ENCODE data around the gene PCBD2.
"Not testable (repeated sequence)": the region's sequence is repeated elsewhere in the genome, so short reads cannot be mapped to it uniquely, and the experiment has no call there.

PCBD2 gene

GRCh38 chr5:134904610-134905245 is at the start of gene PCBD2:
TSS of gene PCBD2 (plus strand) at chr5:134905131. CDS start at chr5:134905140, 9 bp downstream.
- peak; percentile 94 for DNase-seq

- DNase-seq = not testable (repeated sequence)
Observed at GRCh38 chr5:134856465-134856864, 48.5 kb upstream of the PCBD2 start.

GRCh38 chr5:134857401-134857800 is 47.5 kb upstream of the PCBD2 start:
- no peak for DNase-seq

- DNase-seq = no peak
Observed at GRCh38 chr5:134864707-134865106, 40.2 kb upstream of the PCBD2 start.

- no peak for DNase-seq
Observed at GRCh38 chr5:134873494-134873893, 31.4 kb upstream of the PCBD2 start.

- DNase-seq = peak; percentile 93
Observed at GRCh38 chr5:134873987-134874830, 30.7 kb upstream of the PCBD2 start, which contains the start of gene TXNDC15. TSS of gene TXNDC15 (plus strand) at chr5:134874371. CDS start at chr5:134874428, 57 bp downstream.

GRCh38 chr5:134874831-134875655 is 29.9 kb upstream of the PCBD2 start:
- peak; percentile 90 for DNase-seq

GRCh38 chr5:134877159-134877558 is 27.8 kb upstream of the PCBD2 start:
- no peak for DNase-seq

GRCh38 chr5:134878403-134878802 is 26.5 kb upstream of the PCBD2 start:
- DNase-seq = no peak

- DNase-seq = no peak
Observed at GRCh38 chr5:134879456-134879855, 25.5 kb upstream of the PCBD2 start.

GRCh38 chr5:134880937-134881336 is 24.0 kb upstream of the PCBD2 start:
- DNase-seq = not testable (repeated sequence)

- not testable (repeated sequence) for DNase-seq
Observed at GRCh38 chr5:134881711-134882110, 23.2 kb upstream of the PCBD2 start.

- DNase-seq = no peak
Observed at GRCh38 chr5:134887593-134888159, 17.3 kb upstream of the PCBD2 start.

GRCh38 chr5:134889335-134889734 is 15.6 kb upstream of the PCBD2 start:
- no peak for DNase-seq

GRCh38 chr5:134891473-134891872 is 13.5 kb upstream of the PCBD2 start:
- no peak for DNase-seq

GRCh38 chr5:134892282-134892681 is 12.6 kb upstream of the PCBD2 start:
- no peak for DNase-seq

GRCh38 chr5:134892926-134893325 is 12.0 kb upstream of the PCBD2 start:
- no peak for DNase-seq

GRCh38 chr5:134893748-134894505 is 11.0 kb upstream of the PCBD2 start:
- DNase-seq = no peak

GRCh38 chr5:134902071-134902801 is 2.7 kb upstream of the PCBD2 start:
- DNase-seq = no peak

- peak; percentile 84 for DNase-seq
Observed at GRCh38 chr5:134905246-134905996, 490 bp downstream of the PCBD2 start.

- DNase-seq = no peak
Observed at GRCh38 chr5:134906811-134907210, 1.9 kb downstream of the PCBD2 start.
